ENCODE results near the gene RNF175.

The RNF175 gene

DNA sequence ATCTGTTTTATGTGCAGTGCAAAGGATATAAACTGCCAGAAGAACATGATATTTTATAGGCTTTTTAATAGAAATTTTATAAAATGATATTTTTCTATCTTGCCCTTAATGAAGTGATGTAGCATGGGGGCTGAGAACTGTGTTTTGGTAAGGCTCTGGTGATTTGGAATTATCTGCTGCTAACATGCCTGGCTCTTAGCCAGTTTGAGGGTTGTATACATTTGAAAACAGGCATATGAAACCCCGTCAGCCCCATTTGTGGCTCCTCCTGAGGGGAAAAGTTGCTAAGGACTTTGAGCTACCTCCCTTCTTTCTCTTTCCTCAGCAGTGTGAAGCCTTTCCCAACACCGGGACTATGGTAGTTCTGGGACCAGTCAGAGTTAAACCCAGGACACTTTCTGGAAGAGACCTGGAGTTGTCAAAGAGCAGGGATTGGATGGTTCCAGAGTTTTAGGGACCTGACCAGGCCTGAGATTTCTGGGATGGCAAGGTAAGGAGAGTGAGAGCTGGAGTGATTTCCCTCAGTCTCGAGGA lies 24.4 kb upstream of the RNF175 start:
- no peak for DNase-seq

DNA sequence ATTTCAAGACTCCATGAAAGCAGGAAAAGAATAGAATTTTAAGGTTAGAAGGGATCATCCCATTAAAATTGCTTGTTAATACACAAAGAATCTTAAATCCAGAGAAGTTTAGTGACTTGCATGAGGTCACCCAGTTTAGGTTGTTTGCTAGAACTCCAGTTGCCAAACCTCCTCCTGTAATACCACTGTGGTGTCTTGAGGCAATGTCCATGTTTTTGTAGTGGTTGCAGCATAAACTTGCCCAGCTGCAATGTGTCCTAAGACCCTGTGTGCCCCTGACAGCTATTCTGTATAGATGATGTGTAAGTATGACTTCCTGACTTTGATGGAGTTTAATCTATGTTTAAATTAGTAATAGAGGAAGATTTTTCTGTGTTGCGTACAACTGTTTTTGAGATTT lies 22.8 kb upstream of the RNF175 start:
- no peak for DNase-seq

DNA sequence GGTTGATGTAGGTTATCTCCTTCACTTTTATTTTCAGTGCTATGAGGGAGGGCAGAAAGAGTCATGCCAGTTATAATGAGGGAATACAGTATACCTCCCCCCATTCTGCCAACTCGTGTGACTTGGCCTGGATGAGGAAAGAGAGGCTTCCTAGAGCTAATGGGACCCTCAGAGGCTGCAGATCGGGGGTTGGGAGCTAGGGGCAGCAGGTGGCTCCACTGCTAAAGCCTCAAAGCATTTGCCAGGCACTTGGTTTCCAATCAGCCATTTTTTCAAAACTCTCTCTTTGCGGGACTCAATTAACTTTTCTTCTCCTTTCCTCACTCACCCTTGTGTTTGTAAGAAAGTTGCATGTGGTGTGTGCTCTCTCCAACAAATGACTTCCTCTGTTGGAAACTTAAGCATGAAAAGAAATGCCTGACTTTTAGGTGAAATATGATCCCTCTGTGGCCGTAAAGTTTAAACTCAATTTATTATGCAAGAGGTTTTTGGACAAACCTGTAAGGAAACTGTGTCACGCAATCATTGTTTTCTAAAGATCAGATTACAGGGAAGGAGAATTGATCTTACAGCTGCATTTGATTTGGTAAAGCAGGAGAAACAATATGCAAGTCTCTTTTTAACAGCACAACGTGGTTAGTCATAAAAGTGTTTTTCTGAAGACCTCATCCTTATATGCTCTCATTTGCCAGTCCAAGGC lies 22.0 kb upstream of the RNF175 start:
- DNase-seq: no peak

DNA sequence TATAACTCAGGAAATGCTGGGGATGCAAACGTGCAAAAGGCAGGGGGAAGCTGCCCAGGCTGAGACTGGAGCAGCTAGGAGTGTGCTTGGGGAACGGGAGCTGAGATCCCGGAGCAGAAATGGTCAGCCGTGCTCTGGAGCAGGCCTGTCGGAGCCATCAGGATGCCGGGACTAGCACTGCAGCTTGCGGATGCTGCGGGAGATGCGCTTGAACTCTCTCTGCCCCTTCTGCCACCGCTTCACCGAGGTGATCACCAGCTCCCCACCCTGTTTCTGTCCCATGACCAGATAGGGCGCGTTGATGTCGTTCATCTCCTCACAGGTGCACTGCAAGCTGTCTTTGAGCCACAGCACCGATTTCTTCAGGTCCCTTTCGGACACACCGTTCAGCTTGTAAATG lies 21.5 kb upstream of the RNF175 start:
- no peak for DNase-seq

DNA sequence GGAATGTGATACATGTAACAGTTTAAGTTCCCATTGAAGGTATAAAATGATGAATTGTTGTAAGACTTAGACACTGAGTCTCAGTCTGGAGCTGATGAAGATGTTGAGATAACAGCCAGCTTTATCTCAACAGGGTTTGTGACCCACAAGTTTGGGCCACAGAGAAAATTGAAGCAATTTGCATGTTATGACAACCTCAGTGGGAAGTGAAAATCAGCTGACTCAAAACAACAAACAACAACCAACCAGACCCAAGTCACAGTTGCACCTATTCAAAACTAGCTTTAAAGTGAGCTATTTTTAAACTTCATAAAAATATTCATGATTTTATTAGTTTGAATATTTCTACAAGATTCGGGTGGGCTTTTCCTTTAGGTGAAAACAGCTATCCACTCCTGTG lies 21.1 kb upstream of the RNF175 start:
- DNase-seq: no peak

DNA sequence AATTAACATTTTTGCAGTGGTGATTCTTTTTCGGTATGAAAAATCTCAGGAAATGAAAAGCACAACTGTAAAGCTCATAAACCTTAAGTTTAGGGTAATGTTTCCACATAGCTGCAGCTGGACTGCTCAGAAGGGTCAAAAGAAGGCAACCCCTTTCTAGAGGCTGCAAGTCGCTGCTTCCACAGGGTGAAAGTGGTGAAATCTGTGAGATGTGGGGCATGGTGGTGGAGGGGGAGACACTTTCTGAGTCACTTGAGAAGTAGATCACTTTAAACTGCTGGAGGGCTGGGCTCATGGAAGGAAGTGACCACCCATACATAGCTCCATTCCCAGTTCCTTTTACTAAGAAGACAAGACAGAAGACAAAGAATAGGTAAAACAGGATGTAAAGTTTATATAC lies 20.4 kb upstream of the RNF175 start:
- no peak for DNase-seq

DNA sequence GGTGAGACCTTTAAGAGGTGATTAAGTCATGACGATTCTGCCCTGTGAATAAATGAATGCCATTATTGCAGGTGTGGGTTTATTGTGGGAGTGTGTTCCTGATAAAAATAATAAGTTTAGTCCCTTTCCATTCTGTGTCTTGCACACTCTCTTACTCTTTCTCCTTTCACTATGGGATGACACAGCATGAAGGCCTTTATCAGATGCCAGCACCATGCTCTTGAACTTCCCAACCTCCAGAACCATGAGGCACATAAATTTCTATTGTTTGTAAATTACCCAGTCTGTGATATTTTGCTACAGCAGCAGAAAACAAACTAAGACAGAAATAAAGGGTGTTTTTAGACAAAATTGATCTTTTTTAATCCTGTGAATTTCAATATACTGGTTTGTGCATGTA lies 18.6 kb upstream of the RNF175 start:
- DNase-seq: no peak

DNA sequence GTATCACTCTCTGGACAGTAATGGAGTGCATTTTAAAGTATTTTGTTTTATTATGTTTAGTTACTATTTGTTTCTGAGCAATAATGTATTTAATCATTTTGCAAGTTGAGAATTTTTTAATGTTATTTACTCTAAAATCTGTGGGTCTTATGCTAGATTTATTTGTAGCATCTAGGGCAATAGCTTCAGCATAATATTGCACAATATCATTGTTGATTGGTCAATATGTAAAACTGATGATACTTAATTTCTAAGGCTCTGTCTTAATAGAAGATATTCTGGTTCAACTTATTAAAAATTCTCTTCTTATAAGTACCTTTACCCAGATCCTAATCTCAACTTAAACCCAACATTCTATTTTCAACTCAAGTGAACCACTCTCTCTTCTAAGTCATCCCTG lies 17.6 kb upstream of the RNF175 start:
- no peak for DNase-seq

DNA sequence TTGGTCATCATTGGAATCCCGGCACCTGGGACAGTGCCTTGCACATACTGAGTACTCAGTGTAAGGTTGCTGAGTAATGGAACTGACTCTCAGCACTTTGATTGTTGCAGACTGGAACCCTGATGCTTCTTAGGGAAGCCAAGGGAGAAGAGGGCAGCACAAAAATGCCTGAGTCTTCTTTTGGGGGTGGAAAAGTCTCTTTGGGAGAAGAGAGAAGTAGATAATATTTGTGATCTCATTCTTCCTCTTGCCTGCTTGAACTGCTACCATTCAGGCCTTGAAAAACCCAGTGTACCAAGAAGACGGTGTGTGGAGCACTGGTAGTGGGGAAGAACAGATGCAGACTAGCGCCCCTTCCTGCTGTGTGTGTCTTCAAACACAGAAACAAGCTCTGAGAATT lies 16.8 kb upstream of the RNF175 start:
- DNase-seq: no peak

DNA sequence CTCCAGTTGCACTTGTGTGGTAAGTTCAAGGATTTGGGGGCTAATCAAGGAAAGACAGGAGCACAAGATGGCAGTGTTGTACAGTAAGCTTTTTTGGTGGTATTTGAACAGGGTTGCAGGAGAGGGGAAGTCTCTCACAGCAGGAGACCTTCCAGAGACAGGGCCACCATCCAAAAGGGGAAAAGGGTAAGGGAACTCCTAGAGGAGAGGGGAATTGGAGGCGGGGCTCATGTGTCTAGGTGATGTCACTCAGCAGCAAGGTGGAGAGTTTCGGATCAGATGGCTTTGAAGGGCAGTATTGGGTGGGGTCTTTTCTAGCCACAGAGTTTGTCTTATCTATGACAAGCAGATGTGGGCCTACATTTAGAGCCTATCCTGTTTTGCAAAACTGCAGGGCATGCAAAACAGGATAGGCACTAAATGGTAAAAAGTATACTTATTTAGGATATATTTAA lies 13.4 kb upstream of the RNF175 start:
- DNase-seq: no peak

DNA sequence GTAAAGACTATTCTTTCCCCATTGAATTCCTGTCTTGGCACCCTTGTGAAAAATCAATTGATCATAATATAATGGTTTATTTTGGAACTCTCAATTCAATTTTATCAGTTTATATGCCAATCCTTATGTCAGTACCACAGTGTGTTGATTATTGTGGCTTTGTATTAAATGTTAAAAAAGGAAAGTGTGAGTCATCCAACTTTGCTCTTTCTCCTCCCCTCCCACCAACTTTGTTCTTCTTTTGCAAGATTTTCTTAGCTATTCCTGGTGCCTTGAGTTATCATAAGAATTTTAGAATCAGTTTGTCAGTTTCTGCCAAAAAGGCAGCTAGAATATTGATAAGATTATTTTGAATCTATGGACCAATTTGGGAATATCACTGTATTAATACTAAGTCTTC lies 11.2 kb upstream of the RNF175 start:
- DNase-seq: no peak

DNA sequence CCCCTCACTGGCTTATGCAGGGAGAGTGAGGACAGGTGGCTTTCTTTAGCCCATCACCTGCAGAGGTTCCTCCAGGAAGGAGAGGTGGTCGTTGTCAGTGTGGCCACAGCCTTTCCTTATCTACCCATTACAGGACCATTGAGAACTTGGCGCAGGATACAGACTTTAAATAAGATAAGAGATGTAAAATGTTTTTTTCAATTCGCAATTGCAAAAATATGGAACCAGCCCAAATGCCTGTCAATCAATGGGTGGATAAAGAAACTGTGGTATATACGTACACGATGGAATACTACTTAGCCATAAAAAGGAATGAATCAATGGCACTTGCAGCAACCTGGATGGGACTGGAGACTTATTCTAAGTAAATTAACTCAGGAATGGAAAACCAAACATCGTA lies 6.9 kb upstream of the RNF175 start:
- DNase-seq: no peak

DNA sequence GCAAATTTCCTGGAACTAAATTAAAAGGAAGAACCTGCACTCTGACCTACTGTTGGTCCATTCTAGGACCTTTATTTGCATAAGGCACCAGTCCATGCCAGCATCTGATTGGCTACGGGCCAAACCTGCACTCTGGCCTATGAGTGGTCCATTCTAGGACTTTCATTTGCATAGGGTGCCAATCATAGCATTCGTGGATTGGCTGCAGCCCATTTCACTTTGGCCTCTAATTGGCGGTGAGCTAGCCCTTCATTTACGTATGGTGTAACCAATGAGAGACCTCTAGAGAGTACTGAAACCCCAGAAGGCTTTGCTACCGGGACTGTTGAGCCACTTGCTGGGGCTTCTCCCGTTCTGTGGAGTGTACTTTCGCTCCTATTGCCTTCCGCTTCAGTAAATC lies 6.1 kb upstream of the RNF175 start:
- DNase-seq: peak; percentile 2 to 4

DNA sequence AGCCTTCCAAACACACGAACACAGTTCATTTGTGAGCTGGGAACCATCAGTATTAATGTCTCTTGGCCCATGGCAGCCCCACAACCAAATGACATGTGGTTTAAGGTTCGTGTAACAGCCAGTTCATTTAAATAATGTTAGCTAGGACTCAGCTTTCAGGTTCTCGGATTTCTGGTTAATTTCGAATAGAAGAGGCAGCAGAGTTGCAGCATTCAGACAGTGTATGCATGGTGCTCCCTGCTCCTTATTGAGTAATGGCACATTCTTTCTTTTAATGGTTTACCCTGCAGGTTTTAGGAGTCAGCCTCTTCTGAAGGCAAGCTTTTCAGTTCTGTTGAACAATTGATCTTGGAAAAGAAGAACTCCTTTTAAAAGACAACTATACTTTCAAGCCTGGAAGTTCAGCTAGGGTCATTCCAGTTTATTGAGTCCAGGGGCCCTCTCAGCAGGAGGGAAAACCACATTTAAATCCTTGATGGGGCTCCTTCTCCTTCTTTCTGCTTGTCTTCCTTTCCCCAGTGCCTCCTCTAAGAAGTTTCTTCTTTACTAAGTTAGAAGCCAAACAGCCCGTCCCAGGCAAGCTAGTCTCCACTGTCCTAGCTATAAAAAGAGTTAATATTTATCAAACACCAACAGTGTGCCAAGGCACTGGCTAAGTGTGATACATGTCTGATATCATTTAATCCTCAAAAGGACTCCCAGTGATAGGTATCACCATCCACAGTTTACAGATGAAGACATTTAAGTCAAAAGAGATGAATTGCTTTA lies 5.0 kb upstream of the RNF175 start:
- no peak for DNase-seq

DNA sequence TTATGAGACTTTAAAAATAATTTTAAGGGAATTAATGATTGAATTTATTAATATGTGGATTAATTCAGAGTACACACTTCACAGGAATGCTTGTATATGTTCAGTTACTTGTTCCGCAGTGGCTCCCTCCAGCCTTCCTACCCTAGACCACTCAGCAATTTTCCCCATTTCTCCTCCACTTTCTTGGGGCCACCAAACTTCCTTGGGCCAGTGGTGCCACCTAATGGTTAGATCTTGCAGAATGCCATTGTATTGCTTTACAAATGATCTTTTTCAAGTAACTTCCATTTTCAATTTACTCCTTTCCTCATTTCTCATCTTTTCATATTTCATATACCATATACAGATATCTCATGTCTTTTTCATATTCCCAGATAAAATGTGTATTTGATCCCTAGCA lies 3.6 kb upstream of the RNF175 start:
- no peak for DNase-seq

DNA sequence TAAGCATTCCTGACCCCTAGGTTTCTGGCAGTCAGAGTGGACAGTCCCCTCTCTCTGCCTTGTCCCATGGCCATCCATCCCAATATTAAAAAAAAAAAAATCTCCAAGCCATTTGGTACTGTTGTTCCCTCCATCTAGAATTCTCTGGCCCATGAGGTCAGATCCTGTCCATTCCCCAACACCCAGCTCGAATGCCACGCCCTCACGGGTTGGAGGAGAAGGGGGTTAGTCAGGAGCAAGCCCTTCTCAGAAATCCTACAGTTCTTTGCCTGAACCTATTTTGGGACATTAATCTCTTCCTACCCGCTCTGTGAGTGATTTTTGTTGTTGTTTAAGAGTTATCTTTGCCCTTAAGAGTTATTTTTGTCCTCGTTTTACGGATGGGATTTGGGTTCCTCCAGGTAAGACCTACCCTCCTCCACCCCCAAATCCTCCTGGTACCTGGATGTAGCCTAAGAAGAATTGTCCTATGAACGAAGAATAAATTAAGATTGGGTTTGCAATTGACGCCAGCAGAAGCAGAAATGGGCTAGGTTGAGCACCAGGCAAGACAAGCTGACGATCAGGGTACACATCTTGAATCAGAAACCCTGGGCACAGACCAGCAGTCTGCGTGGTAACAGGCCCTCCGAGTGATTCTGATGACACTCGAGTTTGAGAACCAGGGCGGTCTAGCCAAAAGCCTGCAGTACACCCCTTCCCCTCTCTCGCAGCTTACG lies 977 bp downstream of the RNF175 start:
- no peak for DNase-seq

DNA sequence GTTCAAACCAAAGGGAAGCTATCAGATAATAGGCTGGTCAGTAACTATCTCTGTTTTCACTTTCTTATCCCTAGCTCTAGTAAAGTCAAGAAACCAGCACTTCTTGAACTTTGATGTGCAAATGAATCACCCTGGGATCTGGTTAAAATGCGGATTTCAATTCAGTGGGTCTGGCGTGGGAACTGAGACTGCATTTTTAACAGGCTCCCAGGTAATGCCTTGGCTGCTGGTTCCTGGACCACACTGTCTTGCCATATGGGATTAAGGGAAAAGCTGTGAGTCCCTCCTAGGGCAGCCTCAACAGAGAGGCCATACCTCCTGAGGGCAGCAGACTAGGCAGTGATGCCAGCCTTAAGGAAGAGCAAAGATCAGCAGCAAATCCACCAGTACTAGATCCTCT lies 1.7 kb downstream of the RNF175 start:
- no peak for DNase-seq

DNA sequence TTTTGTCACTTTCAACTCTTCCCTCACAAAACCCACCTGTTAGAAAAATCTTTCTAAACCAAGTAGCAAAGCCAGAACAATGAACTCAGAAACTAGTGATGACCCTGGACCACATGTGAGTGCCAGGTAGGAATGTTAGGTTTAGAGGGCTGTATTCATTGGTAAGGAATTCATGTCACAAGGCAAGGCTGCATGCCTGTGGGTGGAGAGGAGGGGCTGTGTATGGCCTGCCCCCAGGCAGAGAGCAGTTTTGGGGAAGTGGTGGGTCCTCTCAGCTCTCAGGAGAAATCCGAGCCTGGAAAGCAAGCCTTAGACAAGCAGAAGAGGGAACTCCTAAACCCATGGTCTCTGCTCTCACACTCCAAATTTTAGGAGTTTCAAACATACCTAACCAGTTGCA lies 2.4 kb downstream of the RNF175 start:
- no peak for DNase-seq

DNA sequence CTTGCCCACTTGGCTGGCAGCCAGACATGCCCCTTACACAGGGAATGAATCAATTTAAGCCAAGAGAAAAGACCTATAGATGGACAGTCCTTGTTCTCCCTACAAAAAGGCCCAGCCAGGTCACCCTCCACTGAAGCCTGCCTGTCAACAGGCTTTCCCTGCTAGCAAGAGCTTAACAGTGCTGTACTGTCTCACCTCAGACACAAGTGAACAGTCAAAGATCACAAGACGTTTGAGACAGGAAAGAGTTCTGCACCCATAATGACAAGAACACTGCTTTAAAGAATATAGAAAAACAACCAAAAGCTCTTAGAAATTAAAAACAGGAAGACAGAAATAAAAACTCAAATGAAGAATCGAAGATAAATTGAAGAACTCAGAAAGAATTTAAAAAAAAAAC lies 4.6 kb downstream of the RNF175 start:
- DNase-seq: no peak

DNA sequence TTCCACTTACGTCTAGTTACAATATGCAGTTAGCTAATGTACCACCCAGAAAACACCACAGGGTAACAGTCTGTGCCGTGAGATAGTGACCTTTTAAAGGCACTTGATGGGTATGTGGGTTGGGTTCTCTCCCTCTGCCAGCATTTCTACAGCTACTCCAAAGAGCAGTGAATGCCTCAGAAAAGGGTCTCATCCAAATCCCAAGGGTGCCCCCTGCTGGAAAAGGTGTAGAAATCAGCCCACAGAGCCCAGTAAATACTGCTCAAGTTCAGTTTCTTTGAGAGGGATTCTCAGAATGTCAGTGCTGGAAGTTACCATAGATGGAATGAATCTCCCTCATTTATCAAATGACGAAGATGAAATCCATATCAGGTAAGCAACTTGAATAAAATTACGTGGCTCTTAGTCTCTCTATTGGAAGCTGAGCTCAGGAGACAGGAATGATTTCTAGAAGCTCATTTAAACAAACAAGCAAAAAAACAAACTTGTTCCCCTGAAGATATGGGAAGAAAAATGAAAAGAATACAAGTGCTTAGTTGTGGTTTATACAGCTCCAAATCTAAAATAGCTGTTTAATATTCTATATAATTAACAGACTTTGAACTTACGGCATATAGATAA lies 9.5 kb downstream of the RNF175 start:
- DNase-seq: peak; percentile 41 to 59

DNA sequence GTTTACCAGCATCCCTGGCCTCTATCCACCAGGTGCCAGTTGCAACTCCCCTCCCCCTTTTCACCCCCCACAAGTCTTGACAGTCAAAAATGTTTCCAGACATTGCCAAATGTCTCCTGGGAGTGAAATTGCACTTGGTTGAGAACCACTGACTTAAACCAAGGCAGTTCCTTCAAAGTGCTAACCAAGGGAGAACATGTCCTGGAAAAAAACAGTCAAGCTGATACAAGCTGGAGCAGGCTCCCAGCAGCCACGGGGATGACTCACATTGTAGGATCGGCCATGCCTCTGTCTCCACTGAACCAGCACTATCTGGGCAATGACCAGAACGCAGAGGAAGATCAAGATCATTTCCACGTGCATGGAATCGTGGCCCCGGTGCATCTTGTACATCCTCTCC lies 11.4 kb downstream of the RNF175 start:
- DNase-seq: no peak

DNA sequence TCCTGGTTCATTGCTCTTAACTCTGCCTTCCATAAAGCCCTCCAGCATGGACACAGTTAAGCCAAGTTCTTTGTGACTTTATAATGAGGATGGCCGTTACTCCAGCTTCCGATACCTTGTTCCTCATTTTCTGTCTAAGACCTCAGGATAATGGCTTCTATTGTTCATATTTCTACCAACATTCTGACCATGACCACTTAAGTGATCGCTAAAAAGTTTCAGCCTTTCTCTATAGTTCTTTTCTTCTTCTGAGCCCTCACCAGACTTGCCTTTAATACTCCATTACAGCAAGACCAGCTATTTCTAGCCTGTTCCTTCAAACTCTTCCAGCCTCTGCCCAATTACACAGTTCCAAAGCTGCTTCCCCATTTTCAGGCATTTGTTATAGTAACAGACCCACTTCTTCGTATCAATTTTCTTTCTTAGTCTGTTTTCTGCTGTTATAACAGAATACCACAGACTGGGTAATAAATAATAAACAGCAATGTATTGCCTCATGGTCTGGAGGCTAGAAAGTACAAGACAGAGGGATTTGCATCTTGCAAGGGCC lies 12.3 kb downstream of the RNF175 start:
- no peak for DNase-seq

DNA sequence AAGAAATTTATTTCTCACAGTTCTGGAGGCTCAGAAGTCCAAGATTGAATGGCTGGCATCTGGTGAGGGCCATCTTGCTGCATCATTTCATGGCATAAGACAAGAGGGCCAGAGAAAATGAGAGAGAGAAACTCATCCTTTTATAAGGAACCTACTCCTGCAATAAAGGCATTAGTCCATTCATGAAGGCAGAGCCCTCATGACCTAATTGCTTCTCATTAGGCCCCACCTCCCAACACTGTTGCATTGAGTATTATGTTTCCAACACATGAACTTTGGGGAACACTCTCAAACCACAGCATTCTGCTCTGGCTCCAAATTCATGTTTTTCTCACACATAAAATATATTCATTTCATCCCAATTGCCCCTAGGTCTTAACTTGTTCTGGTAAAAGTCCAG lies 14.2 kb downstream of the RNF175 start:
- no peak for DNase-seq
